ENCODE measurements around the gene ZFP42.

ZFP42 gene

DNA sequence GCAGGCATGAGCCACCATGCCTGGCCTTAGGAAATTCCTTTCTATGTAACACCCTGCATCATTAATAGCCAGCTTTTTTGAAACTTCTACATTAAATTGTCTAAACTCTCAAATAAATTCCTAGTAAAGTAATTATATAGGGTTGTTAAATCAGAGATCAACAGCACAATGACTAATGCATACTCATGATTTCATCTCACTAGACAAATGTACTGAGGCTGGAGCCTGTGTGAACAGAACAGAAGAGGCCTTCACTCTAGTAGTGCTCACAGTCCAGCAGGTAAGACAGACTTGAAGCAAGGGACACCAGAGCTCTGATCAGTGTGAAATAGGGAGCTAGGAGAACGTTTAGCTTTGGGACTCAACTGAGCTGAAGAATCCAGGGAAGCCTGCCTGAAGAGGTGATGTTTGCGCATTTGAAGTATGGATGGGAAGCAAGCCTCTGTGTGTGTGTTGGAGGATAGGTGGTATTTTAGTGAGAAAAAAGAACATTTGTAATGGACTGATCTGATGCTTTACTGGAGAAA, 3.9 kb downstream of the ZFP42 start:
- no peaks in the 10 kb centered on the region for H3K4me1 ChIP-seq
- TF ChIP-seq, protein P1, sequence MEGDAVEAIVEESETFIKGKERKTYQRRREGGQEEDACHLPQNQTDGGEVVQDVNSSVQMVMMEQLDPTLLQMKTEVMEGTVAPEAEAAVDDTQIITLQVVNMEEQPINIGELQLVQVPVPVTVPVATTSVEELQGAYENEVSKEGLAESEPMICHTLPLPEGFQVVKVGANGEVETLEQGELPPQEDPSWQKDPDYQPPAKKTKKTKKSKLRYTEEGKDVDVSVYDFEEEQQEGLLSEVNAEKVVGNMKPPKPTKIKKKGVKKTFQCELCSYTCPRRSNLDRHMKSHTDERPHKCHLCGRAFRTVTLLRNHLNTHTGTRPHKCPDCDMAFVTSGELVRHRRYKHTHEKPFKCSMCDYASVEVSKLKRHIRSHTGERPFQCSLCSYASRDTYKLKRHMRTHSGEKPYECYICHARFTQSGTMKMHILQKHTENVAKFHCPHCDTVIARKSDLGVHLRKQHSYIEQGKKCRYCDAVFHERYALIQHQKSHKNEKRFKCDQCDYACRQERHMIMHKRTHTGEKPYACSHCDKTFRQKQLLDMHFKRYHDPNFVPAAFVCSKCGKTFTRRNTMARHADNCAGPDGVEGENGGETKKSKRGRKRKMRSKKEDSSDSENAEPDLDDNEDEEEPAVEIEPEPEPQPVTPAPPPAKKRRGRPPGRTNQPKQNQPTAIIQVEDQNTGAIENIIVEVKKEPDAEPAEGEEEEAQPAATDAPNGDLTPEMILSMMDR (IDR thresholded peaks at IDR 0.05), result no peak
- H3K36me3 ChIP-seq, result no peaks in the 10 kb centered on the region
- H3K27me3 ChIP-seq, result peaks cover 0 to 15% of the 10 kb centered on the region in 2 donors
- no peak for DNase-seq
- no peak overlapping the region for H3K27ac ChIP-seq
- H3K4me3 ChIP-seq, result no peak overlapping the region
- intact Hi-C loops (cut with DNase I; ENCODE audit: low total_unique reads), result no loop called here
- H3K9me3 ChIP-seq, result peaks cover 0 to 5% (median 0%) of the 10 kb centered on the region in 3 donors

DNA sequence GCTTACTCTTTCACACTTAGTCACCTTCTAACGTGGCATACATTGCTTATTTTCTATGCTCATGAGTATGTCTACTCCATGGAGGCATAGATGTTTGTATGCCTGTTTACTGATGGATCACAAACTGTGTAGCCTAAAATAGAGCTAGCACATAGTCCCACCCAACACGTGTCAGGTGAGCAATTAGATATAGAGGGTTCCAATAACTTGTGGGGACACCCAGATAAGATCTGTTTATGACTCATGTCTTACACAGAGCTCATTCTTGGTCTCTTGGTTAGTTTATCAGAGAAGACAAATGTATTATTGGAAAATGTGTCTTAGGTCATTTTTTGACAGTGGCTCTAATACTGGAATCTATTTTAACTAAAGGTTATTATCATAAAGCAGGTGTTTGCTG, 6.8 kb downstream of the ZFP42 start:
- no peak for DNase-seq
- Histone ChIP-seq H3K4me3 (no peak overlapping the region), H3K27me3 (no peaks in the 10 kb centered on the region), H3K27ac (no peak overlapping the region), H3K9me3 (no peaks in the 10 kb centered on the region), H3K36me3 (no peaks in the 10 kb centered on the region), H3K4me1 (no peaks in the 10 kb centered on the region)
- intact Hi-C loops (cut with DNase I; ENCODE audit: low total_unique reads), result no loop called here
- TF ChIP-seq, protein P1 (IDR thresholded peaks at IDR 0.05), result no peak

DNA sequence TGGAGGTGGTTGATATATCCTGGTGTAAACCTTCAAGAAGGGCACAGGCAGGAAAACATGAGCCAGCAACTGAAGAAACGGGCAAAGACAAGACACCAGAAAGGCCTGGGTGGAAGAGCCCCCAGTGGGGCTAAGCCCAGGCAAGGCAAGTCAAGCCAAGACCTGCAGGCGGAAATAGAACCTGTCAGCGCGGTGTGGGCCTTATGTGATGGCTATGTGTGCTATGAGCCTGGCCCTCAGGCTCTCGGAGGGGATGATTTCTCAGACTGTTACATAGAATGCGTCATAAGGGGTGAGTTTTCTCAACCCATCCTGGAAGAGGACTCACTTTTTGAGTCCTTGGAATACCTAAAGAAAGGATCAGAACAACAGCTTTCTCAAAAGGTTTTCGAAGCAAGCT, 7.2 kb downstream of the ZFP42 start:
- intact Hi-C loops (cut with DNase I; ENCODE audit: low total_unique reads), result no loop called here
- Histone ChIP-seq H3K27me3 (no peaks in the 10 kb centered on the region), H3K36me3 (no peaks in the 10 kb centered on the region), H3K9me3 (no peaks in the 10 kb centered on the region), H3K4me3 (no peak overlapping the region), H3K27ac (no peak overlapping the region), H3K4me1 (no peaks in the 10 kb centered on the region)
- no peak for DNase-seq
- TF ChIP-seq, protein P1 (IDR thresholded peaks at IDR 0.05), result no peak

DNA sequence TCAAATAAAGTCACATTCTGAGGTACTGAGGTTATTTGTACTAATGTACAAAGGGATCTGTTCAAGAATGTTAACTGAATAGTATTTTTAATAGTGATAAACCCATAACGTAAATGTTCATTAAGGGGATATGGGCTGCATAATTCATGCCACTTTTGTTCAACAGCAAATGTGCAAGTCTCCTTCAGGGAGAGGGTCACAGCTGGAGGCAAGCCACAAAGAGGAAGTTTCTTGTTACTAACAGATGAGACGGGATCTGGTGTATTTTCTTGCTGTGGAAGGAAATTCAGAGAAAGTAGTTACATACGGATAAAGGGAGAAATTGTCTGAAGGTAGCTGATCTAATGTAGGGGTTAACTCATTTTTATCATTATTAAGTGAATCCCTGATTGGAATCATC, 10.0 kb downstream of the ZFP42 start:
- no peak for DNase-seq
- intact Hi-C loops (cut with DNase I; ENCODE audit: low total_unique reads), result no loop called here
- H3K27ac ChIP-seq, result no peak overlapping the region
- no peaks in the 10 kb centered on the region for H3K36me3 ChIP-seq
- TF ChIP-seq, protein P1 (IDR thresholded peaks at IDR 0.05), result no peak
- H3K4me3 ChIP-seq, result no peak overlapping the region
- no peaks in the 10 kb centered on the region for H3K27me3 ChIP-seq
- H3K4me1 ChIP-seq, result no peaks in the 10 kb centered on the region
- H3K9me3 ChIP-seq, result no peaks in the 10 kb centered on the region

DNA sequence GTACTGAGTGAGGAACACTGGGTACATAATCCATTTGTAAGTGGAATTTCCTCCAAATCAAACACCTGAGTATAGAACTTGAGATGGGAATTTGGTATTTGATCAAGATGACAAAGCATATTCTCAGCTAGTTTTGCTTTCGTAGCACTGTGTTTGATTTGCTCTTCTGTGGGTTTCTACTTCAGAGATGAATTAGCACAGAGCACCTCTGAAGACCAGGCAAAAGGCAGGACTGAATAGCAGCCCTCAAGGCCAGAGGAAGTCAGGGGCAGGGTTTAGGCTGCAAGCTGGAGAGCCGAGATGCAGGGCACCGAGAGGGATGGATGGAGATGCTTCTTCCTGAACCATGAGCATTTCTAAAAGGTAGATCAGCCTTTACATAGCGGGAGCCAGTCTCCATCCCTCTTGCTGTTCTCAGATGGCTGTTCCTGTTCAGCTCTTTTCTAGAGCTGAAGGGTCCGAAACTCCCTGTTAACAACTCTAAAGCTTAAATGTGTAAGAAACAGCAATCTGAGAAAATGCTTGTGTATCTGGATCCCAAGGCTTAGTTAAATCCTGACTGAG, 10.8 kb downstream of the ZFP42 start:
- no peaks in the 10 kb centered on the region for H3K27me3 ChIP-seq
- no peak overlapping the region for H3K4me3 ChIP-seq
- DNase-seq, result no peak
- H3K27ac ChIP-seq, result no peak overlapping the region
- TF ChIP-seq, protein P1 (IDR thresholded peaks at IDR 0.05), result no peak
- H3K4me1 ChIP-seq, result no peaks in the 10 kb centered on the region
- no peaks in the 10 kb centered on the region for H3K36me3 ChIP-seq
- no peaks in the 10 kb centered on the region for H3K9me3 ChIP-seq
- intact Hi-C loops (cut with DNase I; ENCODE audit: low total_unique reads), result no loop called here

DNA sequence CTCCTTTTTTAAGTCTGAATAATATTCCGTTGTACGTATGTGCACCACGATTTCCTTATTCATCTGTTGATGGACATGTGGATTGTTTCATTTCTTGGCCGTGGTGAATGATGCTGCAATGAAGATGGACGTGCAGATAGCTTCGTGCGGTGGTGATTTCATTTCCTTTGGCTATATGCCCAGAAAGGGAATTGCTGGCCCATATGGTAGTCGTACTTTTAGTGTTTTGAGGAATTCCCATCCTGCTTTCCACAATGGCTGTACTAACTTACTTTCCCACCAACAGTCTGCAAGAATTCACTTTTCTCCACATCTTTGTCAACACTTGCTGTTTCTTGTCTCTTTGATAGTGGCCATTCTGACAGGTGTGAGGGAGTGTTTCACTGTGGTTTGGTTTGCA, 12.8 kb downstream of the ZFP42 start:
- Histone ChIP-seq H3K4me3 (no peak overlapping the region), H3K4me1 (no peaks in the 10 kb centered on the region), H3K9me3 (no peaks in the 10 kb centered on the region), H3K27ac (no peak overlapping the region), H3K27me3 (no peaks in the 10 kb centered on the region), H3K36me3 (no peaks in the 10 kb centered on the region)
- DNase-seq, result no peak
- intact Hi-C loops (cut with DNase I; ENCODE audit: low total_unique reads), result no loop called here
- TF ChIP-seq, protein P1 (IDR thresholded peaks at IDR 0.05), result no peak

Measured in tibial artery (tissue), 4 donors.